NCI-H82 treated with DMSO at 0.1 percent for 48 hours (cell line): ENCODE results near the gene TCHP.

Experiments
- DNase-seq: peaks from one replicate; lab custom pipeline; 2025; ENCODE audit not compliant: unreplicated experiment; lab: John Stamatoyannopoulos, UW

The TCHP gene

GRCh38 chr12:109931143-109931542 lies 31.1 kb downstream of the TCHP start:
- DNase-seq = no peak

- no peak for DNase-seq
These were observed 32.9 kb downstream of the TCHP start for GRCh38 chr12:109932878-109933503.

GRCh38 chr12:109934026-109934425 lies 34.0 kb downstream of the TCHP start:
- no peak for DNase-seq

- no peak for DNase-seq
These were observed 37.3 kb downstream of the TCHP start for GRCh38 chr12:109937371-109937770.

GRCh38 chr12:109938947-109939346 lies 38.9 kb downstream of the TCHP start:
- DNase-seq = no peak

- no peak for DNase-seq
These were observed 39.4 kb downstream of the TCHP start for GRCh38 chr12:109939504-109939903.

GRCh38 chr12:109940339-109940923 lies 40.4 kb downstream of the TCHP start:
- DNase-seq = no peak

- no peak for DNase-seq
These were observed 43.7 kb downstream of the TCHP start for GRCh38 chr12:109943811-109944210.

- DNase-seq = no peak
These were observed 44.7 kb downstream of the TCHP start for GRCh38 chr12:109944561-109945359.

GRCh38 chr12:109946505-109946904 lies 46.4 kb downstream of the TCHP start:
- DNase-seq = no peak

- DNase-seq = no peak
These were observed 46.8 kb downstream of the TCHP start for GRCh38 chr12:109946913-109947312.

GRCh38 chr12:109947521-109947920 lies 47.4 kb downstream of the TCHP start:
- no peak for DNase-seq

GRCh38 chr12:109948368-109948767 lies 48.3 kb downstream of the TCHP start:
- no peak for DNase-seq

- no peak for DNase-seq
These were observed 49.0 kb downstream of the TCHP start for GRCh38 chr12:109949089-109949488.

GRCh38 chr12:109950625-109951024 lies 50.6 kb downstream of the TCHP start:
- no peak for DNase-seq

- DNase-seq = no peak
These were observed 51.1 kb downstream of the TCHP start for GRCh38 chr12:109951136-109951535.

- DNase-seq = no peak
These were observed 51.7 kb downstream of the TCHP start for GRCh38 chr12:109951751-109952150.

GRCh38 chr12:109952160-109952858 lies 52.2 kb downstream of the TCHP start:
- no peak for DNase-seq

- DNase-seq = no peak
These were observed 52.8 kb downstream of the TCHP start for GRCh38 chr12:109952873-109953272.

GRCh38 chr12:109953656-109954055 lies 53.6 kb downstream of the TCHP start:
- no peak for DNase-seq

- DNase-seq = no peak
These were observed 58.3 kb downstream of the TCHP start for GRCh38 chr12:109958374-109958773.
